ENCODE measurements around the gene TCP11L2. TPM values are rescaled to one million over a fixed set of nuclear protein-coding genes. Genes with fewer than 3 reads are reported as not detected.

The TCP11L2 gene
- 19.6 TPM for total RNA-seq

DNA sequence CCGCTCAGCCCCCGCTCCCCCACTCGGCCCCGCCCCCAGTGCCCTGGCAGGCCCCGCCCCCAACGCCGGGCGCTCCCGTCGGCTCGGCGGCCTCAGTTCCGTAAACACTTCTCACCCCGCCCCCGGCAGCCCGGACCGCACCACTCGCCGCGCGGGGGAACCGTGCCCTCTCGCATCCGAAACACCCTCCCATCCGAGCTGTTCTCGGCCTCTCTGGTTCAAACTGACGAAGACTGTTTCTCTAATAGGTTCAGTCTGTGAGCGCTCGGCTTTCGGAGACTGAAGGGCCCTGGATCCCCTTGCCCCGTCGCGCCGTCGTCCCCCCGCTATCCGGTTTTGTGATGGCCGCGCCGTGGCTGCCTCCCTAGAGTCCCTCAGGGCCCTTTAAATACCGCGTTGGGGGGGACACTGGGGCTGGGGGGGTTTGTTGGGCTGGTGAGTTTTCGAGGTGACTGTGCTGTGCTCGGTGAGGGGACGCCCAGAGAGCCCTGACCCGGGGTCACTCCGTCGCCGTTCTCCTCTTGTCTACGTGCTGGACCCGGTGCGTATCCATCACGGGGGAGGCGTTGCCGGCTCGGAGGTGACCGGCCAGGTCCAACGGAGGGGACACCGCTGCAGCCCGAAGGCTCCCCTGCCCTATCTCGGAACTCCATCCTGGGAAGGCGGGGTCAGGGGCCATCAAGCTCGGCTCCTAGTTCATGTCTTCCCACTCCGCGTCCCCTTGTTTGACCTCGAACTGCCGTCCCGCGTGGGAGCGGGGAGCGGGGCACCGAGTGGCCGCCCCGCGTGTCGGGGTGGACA is at the start of gene TCP11L2:
TSS of gene TCP11L2 (plus strand) at position 333 of the 801 bp plus-strand sequence. CDS start 8,343 bp downstream, outside the sequence.
- DNase-seq (ENCODE audit: low spot score), result peak; percentile 90

GRCh38 chr12:106254724-106255123 is 47.8 kb upstream of the TCP11L2 start:
- peak; percentile 8 for DNase-seq (ENCODE audit: low spot score)

- no peak for DNase-seq (ENCODE audit: low spot score)
Measured at GRCh38 chr12:106255493-106255892, 47.0 kb upstream of the TCP11L2 start.

DNA sequence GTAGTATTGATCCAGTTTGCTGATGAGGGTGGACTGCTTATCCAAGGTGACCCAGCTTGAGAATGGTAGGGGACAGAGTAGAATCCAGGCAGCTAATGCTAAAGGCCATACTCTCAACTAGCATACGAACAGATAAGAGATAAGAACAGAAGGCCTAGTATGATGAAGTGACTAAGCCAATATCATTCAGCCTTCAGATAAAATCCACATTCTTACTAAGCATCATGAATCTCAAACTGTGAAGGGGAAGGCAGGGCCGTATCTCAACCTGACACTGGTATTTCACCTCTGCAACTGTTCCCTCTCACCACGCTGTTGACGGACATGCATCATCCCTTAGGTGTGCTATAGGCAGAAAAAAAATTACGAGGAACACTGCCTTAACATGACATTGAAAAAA is 46.6 kb upstream of the TCP11L2 start:
- DNase-seq (ENCODE audit: low spot score), result no peak

DNA sequence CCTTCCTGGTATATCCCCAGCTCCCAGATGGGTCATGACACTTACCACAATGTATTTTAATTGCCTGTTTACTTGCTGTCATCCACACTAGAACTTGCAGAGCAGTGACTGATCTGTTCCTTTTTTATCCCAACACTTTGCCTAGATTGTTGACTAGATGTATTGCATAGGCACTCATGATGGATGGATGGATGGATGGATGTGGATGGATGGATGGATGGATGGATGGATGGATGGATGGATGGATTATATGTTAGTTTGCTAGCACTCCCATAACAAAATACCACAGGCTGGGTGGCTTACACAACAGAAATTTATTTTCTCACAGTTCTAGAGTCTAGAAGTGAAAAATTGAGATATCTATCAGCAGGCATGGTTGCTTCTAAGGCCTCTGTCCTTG is 46.0 kb upstream of the TCP11L2 start:
- DNase-seq (ENCODE audit: low spot score), result no peak

GRCh38 chr12:106258226-106258625 is 44.3 kb upstream of the TCP11L2 start:
- no peak for DNase-seq (ENCODE audit: low spot score)

DNA sequence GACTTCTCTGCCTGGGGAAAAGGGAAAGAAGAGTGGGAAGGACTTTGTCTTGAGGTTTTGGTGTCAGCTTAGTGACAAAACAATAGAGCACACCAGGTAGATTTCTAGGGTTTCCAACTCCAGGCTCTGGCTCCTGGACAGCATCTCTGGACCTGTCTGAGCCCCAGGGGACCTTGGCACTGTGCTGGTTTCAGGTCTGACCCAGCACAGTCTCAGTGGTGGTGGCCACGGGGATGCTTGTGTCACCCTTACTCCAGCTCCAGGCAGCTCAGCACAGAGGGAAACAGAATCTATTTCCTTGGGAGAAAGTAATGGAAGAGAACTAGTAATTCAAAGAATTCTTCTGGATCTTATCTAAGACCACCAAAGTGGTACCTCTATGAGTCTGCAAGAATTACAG is 43.6 kb upstream of the TCP11L2 start:
- DNase-seq (ENCODE audit: low spot score), result no peak

- DNase-seq (ENCODE audit: low spot score), result no peak
Measured at GRCh38 chr12:106265116-106265515, 37.4 kb upstream of the TCP11L2 start.

GRCh38 chr12:106267535-106267934 is 35.0 kb upstream of the TCP11L2 start:
- DNase-seq (ENCODE audit: low spot score), result no peak

GRCh38 chr12:106269150-106269771 is 33.3 kb upstream of the TCP11L2 start:
- DNase-seq (ENCODE audit: low spot score), result no peak

- DNase-seq (ENCODE audit: low spot score), result no peak
Measured at GRCh38 chr12:106271575-106272505, 30.7 kb upstream of the TCP11L2 start.

GRCh38 chr12:106273491-106273890 is 29.0 kb upstream of the TCP11L2 start:
- DNase-seq (ENCODE audit: low spot score), result no peak

DNA sequence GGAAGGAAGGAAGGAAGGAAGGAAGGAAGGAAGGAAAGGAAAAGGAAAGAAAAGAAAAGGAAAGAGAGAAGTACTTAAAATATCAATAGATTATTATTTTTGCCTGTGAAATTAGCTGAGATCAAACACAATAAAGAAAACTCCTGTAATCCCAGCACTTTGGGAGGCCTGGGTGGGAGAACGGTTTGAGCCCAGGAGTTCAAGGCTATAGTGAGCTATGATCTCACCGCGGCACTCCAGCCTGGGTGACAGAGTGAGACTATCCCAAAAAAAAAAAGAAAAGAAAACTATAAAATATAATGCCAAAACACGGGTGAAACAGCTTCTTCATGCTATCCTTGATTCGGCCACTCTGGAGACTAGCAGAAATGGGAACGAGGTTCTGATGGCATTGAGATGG is 28.5 kb upstream of the TCP11L2 start:
- no peak for DNase-seq (ENCODE audit: low spot score)

GRCh38 chr12:106274575-106275121 is 27.9 kb upstream of the TCP11L2 start:
- no peak for DNase-seq (ENCODE audit: low spot score)

GRCh38 chr12:106275458-106275857 is 27.1 kb upstream of the TCP11L2 start:
- no peak for DNase-seq (ENCODE audit: low spot score)

GRCh38 chr12:106276032-106276740 is 26.3 kb upstream of the TCP11L2 start:
- DNase-seq (ENCODE audit: low spot score), result no peak

- DNase-seq (ENCODE audit: low spot score), result no peak
Measured at GRCh38 chr12:106280106-106280505, 22.4 kb upstream of the TCP11L2 start.

DNA sequence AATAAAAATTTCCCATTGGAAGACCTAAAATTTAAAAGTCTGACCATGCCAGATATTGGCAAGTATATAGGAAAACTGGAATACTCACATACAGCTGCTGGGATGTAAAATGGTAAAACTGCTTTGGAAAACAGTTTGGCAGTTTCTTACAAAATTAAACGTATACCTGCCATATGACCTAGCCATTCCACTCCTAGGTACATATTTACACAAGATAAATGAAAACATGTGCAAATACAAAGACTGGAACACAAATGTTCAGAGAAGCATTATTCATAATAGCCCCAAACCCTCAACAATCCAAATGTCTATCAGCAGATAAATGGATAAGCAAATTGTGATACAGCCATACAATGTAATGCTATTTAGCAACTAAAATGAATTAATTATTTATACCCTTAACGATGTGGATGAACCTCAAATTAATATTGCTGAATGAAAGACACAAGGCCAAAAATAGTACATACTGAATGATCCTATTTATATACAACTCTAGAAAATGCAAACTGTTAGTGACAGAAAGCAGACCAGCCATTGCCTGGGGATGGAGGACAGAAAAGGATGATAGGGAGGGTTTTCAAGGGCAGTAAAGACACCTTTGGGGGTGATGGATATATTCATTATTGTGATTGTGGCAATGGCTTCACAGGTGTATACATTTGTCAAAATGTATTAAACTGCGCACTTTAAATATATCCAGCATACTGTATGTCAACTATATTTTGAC is 21.3 kb upstream of the TCP11L2 start:
- no peak for DNase-seq (ENCODE audit: low spot score)

GRCh38 chr12:106281804-106282203 is 20.7 kb upstream of the TCP11L2 start:
- DNase-seq (ENCODE audit: low spot score), result no peak

DNA sequence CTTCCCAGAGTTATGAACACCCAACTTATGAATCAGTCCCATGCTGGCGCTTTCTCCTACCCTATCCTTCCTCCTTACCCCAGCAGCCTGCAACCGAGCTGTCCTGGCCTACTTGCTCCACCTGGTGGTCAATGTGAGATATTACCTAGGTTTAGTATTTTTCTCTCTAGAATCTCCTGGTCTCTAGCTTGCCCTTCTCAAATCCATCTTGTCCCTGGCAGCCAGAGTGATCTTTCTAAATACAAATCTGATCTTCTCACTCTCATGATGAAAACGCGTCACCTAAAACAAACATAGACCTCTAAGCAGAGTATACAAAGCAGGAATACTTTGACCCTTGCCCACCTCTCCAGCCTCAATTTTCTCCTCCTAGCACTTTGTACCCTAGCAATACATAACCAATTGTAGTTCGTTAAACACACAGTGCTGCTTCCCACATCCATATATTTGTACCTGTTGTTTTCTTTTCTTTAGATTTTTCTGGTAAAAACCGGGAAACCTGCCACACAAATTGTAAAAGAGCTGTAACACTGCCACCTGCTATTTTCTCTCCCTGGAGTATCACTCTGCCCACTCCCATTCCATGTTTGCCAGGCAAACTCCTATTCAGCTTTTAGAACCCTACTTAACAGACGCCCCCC is 20.0 kb upstream of the TCP11L2 start:
- no peak for DNase-seq (ENCODE audit: low spot score)

Data from ureter (tissue), 1 donor.